Panc1 (cell line): Measurements from ENCODE around the gene CHST8.

Source experiments
- CTCF ChIP-seq: fragments of 450-650 bp; IDR thresholded peaks from 2 replicates; pipeline ENCODE4 v1.5.1; 2017; ENCODE audit warnings: mild to moderate bottlenecking
- POLR2AphosphoS5 ChIP-seq: IDR thresholded peaks from 2 replicates; pipeline ENCODE4 v1.6.1; 2012; ENCODE audit warnings: mild to moderate bottlenecking, low read depth, low read length, moderate library complexity
- SIN3A ChIP-seq: IDR thresholded peaks from 2 replicates; pipeline ENCODE4 v1.6.1; 2012; ENCODE audit warnings: low read depth, mild to moderate bottlenecking, low read length, moderate library complexity, borderline replicate concordance; ENCODE audit not compliant: insufficient read depth
- TF ChIP-seq, protein P1 (sequence below), 2 experiments: IDR thresholded peaks; 2 replicates each; pipeline ENCODE4 v1.6.1; 2011 to 2012; ENCODE audit warnings: low read depth in 2 of 2, control low read depth in 1 of 2, low read length in 1 of 2, mild to moderate bottlenecking in 1 of 2, moderate library complexity in 1 of 2; ENCODE audit not compliant: insufficient read depth in 1 of 2

DNA sequence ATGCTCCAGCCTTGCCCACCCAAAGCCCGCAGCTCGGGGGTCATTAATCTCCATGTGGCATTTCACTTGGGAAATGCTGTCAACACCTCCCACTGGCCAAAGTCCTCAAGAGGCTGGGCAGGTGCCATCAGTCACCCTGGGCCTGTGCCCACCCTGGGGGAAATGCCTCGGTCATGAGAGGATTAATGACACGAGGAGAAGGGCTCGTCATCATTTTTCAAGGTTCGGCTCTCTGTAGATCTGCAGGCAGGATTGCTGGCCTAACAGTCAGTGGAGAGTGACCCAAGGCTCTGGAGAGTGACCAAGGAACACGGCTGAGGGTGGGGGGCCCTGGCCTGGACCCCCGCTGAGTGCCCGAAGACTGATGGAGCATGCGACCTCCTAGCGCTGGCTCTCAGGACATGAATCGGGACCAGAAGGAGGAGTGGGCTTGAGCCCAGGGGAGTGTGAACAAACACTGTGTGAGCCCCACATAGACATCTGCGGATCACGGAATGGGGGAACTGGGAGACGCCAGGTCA is 159.7 kb downstream of the CHST8 start:
- TF ChIP-seq CTCF (no peak), POLR2AphosphoS5 (no peak), SIN3A (no peak)
- TF ChIP-seq, protein P1, sequence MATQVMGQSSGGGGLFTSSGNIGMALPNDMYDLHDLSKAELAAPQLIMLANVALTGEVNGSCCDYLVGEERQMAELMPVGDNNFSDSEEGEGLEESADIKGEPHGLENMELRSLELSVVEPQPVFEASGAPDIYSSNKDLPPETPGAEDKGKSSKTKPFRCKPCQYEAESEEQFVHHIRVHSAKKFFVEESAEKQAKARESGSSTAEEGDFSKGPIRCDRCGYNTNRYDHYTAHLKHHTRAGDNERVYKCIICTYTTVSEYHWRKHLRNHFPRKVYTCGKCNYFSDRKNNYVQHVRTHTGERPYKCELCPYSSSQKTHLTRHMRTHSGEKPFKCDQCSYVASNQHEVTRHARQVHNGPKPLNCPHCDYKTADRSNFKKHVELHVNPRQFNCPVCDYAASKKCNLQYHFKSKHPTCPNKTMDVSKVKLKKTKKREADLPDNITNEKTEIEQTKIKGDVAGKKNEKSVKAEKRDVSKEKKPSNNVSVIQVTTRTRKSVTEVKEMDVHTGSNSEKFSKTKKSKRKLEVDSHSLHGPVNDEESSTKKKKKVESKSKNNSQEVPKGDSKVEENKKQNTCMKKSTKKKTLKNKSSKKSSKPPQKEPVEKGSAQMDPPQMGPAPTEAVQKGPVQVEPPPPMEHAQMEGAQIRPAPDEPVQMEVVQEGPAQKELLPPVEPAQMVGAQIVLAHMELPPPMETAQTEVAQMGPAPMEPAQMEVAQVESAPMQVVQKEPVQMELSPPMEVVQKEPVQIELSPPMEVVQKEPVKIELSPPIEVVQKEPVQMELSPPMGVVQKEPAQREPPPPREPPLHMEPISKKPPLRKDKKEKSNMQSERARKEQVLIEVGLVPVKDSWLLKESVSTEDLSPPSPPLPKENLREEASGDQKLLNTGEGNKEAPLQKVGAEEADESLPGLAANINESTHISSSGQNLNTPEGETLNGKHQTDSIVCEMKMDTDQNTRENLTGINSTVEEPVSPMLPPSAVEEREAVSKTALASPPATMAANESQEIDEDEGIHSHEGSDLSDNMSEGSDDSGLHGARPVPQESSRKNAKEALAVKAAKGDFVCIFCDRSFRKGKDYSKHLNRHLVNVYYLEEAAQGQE (IDR thresholded peaks at IDR 0.05; ENCODE audit: insufficient read depth in 1 of 2, low read depth in 2 of 2, low read length in 1 of 2): no peak
